KOPT-K1 (cell line): Measurements from ENCODE around the gene SGO2.

Source experiments
- H3K27ac ChIP-seq: fragments of 200-600 bp; sonication (generic); 2 replicates; pipeline ENCODE4 v1.5.1; 2016; ENCODE audit warnings: antibody characterized with exemption, mild to moderate bottlenecking, low read depth, low read length; ENCODE audit not compliant: poor library complexity, severe bottlenecking
- H3K36me3 ChIP-seq: fragments of 200-600 bp; sonication (generic); 2 replicates; pipeline ENCODE4 v1.5.1; 2017; ENCODE audit warnings: antibody characterized with exemption, mild to moderate bottlenecking, low read length, moderate library complexity; ENCODE audit not compliant: insufficient read depth
- H3K9me3 ChIP-seq: fragments of 200-600 bp; sonication (generic); 2 replicates; pipeline ENCODE4 v1.5.1; 2017; ENCODE audit warnings: antibody characterized with exemption, low read length, mild to moderate bottlenecking; ENCODE audit not compliant: insufficient read depth, poor library complexity, severe bottlenecking

SGO2 gene, protein sequence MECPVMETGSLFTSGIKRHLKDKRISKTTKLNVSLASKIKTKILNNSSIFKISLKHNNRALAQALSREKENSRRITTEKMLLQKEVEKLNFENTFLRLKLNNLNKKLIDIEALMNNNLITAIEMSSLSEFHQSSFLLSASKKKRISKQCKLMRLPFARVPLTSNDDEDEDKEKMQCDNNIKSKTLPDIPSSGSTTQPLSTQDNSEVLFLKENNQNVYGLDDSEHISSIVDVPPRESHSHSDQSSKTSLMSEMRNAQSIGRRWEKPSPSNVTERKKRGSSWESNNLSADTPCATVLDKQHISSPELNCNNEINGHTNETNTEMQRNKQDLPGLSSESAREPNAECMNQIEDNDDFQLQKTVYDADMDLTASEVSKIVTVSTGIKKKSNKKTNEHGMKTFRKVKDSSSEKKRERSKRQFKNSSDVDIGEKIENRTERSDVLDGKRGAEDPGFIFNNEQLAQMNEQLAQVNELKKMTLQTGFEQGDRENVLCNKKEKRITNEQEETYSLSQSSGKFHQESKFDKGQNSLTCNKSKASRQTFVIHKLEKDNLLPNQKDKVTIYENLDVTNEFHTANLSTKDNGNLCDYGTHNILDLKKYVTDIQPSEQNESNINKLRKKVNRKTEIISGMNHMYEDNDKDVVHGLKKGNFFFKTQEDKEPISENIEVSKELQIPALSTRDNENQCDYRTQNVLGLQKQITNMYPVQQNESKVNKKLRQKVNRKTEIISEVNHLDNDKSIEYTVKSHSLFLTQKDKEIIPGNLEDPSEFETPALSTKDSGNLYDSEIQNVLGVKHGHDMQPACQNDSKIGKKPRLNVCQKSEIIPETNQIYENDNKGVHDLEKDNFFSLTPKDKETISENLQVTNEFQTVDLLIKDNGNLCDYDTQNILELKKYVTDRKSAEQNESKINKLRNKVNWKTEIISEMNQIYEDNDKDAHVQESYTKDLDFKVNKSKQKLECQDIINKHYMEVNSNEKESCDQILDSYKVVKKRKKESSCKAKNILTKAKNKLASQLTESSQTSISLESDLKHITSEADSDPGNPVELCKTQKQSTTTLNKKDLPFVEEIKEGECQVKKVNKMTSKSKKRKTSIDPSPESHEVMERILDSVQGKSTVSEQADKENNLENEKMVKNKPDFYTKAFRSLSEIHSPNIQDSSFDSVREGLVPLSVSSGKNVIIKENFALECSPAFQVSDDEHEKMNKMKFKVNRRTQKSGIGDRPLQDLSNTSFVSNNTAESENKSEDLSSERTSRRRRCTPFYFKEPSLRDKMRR

DNA sequence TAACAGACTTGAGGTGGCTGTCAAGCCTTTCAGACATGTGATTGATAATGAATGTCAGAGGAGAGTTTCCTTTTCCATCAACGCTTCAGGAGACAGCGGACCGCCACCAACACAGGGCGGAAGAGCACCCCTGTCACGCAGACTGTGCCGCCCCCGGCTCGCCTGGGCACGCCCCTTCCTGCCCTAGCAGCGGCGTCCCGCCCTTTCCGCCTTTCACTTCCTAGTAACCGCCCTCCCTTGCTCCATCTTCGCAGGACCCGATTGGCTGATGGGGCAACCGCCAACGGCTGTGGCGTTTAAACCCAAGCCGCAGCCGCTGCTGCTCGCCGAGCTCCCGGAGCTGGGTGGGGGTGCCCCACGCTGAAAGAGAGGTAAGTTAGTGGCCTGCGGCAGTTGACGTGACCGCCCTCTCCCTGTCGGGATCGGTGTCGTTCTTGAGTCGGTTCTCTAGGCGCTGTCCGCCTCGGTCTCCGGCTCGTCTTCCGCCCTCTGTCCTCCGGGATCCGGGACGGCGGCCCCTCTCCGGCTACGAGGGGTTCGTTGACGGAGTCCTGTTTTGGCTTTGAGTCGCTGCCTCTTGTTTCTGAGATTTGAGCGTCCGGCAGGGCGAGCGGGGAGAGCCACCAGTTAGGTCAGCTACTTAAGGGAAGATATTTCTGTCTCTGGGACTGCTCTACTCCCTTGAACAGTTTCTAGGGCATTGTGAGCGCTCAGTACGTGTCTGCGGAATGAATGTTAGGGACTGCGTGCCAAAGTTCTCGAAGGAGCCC is at the start of gene SGO2:
Gene SGO2 (plus strand): TSS at position 326 of the 770 bp plus-strand sequence. CDS start 6,769 bp downstream, outside the sequence.
- H3K27ac ChIP-seq, result peak within 1 kb of the TSS; percentile 96
- peaks cover 13% of the 10 kb centered on the region; the same call in 1 of the 2 replicates for H3K36me3 ChIP-seq
- no peaks in the 10 kb centered on the region for H3K9me3 ChIP-seq

DNA sequence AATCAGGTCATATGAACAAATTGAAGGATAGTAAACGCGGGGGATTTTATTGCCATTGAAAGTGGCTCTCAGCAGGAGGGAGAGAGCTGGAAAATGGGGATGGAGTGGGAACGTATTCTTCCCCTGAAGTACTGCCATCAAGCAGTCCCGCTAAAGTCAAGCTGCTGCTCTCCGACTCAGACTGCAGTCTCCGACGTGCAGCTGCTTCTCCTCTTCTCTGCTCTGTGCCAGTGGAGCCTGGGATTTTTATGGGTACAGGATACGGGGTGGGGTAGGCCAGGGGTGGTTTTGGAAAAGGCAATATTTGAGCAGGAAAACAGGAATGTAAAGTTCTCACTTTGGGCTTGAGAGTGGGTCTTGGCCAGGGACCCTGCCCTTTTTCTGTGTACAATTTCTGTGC is 49.2 kb upstream of the SGO2 start:
- no peaks in the 10 kb centered on the region for H3K36me3 ChIP-seq
- no peaks in the 10 kb centered on the region for H3K9me3 ChIP-seq
- no peak overlapping the region for H3K27ac ChIP-seq

DNA sequence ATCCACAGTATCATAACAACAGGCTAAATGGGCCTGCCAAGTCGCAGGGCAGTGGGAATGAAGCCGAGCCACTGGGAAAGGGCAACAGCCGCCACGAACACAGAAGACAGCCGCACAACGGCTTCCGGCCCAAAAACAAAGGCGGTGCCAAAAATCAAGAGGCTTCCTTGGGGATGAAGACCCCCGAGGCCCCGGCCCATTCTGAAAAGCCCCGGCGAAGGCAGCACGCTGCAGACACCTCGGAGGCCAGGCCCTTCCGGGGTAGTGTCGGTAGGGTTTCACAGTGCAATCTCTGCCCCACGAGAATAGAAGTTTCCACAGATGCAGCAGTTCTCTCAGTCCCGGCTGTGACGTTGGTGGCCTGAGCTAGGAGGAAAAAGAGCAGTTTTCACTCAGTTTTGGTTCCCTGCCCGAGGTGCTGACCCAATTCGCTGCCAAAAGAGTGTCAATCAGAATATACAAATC is 48.3 kb upstream of the SGO2 start:
- no peak overlapping the region for H3K27ac ChIP-seq
- no peaks in the 10 kb centered on the region for H3K9me3 ChIP-seq
- H3K36me3 ChIP-seq, result no peaks in the 10 kb centered on the region

DNA sequence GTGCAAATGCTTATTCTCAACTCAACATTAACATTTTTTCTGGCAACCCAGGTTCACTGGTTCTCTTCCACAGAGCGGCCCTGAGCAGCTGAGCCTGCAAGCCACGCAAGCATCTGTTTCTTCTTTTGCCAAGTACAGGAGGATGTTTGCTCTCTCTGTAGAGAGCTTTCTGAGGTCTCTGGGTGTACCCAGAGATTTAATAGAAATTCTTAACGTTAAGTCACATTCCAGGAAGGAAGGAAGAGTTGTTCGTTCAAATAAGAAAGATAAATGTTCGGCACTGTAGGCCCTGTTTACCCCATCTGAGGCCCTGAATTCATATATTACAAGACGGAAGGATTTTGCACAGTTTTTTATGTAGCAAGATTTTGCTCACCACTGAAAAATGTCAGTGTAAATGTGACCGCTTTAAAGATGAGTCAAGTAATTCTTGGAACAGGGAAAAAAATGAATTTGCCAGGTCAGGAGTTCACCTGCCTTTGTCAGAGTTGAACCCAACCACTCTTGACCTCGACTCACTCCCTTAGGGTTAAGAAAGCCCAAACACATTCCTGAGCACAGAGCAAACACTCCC is 46.2 kb upstream of the SGO2 start:
- Histone ChIP-seq H3K36me3 (no peaks in the 10 kb centered on the region), H3K9me3 (no peaks in the 10 kb centered on the region), H3K27ac (no peak overlapping the region)

DNA sequence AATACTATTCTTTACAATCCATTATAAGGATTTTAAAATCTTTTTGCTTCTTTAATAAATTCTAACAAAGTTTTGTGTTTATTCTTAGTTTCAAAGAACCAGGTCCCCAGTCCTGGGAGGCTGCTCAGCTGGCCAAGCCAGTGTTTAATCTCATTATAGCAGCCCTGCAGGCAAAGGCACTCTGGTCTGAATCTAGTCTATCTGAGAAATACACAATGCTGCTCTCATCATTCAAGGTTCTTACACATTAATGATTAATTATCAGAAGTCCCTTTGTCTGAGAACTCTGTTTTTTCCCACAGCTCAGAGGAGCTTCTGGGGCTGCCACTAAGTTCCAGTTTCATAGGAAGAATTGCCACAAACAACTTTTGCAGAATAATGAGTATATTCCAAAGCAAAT is 43.8 kb upstream of the SGO2 start:
- H3K27ac ChIP-seq, result no peak overlapping the region
- H3K36me3 ChIP-seq, result no peaks in the 10 kb centered on the region
- no peaks in the 10 kb centered on the region for H3K9me3 ChIP-seq

DNA sequence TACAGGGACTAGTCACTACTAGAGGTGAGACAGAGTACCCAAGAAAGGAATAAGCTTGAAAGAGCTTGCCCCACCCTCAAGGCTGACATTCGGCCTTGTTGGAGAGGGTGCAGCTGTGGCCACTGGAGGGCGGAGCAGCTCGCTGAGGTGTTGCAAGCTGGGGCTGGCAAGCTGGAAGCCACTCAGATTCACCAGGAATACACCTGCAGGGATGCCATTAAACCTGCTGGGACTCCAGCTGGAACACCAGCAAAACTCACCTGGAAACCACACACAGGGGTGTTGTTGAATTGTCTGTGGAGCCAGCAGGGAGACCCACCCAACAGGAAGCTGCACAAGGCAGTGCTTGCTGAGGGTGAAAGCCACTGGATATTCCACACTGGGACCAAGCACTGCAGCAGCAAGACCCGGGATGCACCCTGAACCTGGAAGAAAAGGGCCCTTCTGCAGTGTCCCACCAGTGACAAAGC is 42.2 kb upstream of the SGO2 start:
- H3K27ac ChIP-seq, result no peak overlapping the region
- H3K36me3 ChIP-seq, result no peaks in the 10 kb centered on the region

DNA sequence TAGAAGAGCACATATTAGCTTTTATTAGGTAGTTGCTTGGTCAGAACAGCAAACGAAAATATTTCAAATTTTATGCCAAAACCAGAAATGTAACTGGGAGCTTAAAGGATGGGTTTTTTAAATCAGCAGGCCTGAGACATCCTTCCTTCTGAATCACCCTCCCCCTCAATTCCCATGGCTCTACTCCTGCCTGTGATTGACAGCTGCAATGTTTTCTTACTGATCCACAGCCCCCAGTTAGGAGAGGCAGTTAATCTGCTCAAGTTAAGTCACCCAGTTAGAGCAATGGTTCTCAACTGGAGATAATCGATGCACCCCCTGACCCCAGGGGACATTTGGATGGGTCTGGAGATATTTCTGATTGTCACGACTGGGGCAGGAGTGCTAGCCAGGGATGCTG is 41.1 kb upstream of the SGO2 start:
- H3K9me3 ChIP-seq, result no peaks in the 10 kb centered on the region
- H3K36me3 ChIP-seq, result peaks cover 7% of the 10 kb centered on the region
- no peak overlapping the region for H3K27ac ChIP-seq

More for the DNA sequence above, 42.2 kb upstream of the SGO2 start:
- no peaks in the 10 kb centered on the region for H3K9me3 ChIP-seq

DNA sequence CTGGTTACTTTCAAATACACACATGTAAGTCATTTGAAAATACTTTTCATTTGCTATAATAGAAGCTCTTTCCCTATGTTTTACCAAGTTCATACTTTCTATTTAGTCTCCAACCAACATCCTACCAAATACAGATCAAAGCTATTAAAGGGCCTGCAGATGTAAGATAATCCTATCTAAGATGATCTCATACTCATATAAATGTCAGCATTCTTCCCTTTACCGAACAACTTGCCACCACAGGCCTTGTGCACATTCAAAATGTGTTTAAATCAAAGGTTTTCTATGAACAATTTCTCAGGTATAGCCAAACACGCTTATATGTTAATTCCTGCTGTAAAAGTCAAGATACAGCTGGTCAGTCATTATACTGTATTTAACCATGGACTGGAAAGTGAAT is 39.5 kb upstream of the SGO2 start:
- Histone ChIP-seq H3K36me3 (peaks cover 23% of the 10 kb centered on the region), H3K27ac (no peak overlapping the region), H3K9me3 (no peaks in the 10 kb centered on the region)

DNA sequence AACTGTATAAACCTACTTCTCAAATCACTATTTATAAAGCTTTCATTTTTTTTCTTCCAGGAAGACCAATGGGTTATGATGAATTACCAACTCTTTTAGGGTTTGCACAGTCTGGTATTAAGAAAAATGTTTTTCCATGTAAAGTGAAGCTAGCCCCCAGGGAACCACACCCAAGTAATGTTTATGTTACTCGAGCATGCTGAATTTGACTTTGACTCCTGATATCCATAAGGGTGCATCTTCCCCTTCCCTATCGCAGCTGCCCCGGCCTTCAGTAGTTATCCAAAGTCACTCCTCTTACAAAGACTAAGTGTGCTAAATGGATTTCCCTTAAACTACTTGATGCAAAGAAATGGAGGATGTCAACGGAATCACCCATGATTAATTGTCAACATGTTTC is 37.8 kb upstream of the SGO2 start:
- H3K9me3 ChIP-seq, result no peaks in the 10 kb centered on the region
- H3K36me3 ChIP-seq, result peaks cover 39% of the 10 kb centered on the region
- no peak overlapping the region for H3K27ac ChIP-seq

DNA sequence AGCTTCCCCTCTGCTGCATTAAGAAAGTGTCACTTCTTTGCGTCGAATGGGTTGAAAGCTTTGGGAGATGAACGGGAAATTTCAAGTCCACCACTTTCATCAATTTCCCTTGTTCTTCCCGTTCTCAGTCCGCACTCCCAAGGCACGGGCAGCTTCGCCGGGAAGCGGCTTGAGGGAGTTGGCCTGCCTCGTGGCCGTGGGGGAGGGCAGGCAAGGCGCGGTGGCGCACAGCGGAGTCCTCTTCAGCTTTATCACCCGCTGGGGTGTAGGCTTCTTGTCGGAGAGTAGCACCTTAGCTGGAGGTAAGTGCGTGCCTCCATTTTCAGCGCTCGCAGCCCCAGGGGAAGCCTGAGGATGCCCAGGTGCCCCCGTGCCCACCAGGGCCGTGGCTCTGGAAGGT is 36.0 kb upstream of the SGO2 start:
- peaks cover 56% of the 10 kb centered on the region for H3K36me3 ChIP-seq
- H3K9me3 ChIP-seq, result no peaks in the 10 kb centered on the region
- H3K27ac ChIP-seq, result no peak overlapping the region

DNA sequence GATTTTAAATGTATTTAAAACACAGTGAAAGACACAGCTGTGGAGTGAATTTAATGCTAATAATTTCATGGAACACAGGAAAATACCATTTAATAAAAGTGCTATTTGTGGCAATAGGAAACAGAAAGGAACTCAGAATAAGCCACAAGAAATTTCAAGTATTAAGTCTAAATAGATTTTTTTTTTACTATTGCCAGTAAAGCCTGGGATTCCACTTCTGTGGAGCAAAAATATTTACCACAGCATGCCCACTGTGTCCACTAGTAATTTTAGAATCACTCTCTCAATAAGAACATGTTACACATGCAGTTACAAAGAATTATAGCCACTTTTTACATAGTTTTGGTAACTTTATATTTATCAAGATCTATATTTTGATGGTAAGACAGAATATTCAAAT is 33.4 kb upstream of the SGO2 start:
- H3K27ac ChIP-seq, result no peak overlapping the region
- no peaks in the 10 kb centered on the region for H3K9me3 ChIP-seq
- peaks cover 76% of the 10 kb centered on the region for H3K36me3 ChIP-seq

DNA sequence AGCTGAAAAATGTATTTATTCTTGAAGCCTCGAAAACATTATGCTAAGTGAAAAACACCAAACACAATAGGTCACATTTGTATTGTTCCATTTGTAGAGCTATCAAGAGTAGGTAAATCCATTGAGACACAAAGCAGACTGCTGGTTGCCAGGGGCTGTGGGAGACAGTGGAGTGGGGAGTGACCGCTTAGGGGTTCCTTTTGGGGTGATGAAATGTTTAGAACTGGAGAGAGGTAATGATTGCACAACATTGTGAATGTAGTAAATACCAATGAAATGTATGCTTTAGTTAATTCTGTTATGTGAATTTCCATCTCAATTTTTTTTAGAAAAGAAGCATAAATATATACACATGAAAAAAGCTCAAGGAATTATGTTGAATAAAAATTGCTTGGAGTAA is 32.0 kb upstream of the SGO2 start:
- Histone ChIP-seq H3K27ac (no peak overlapping the region), H3K9me3 (no peaks in the 10 kb centered on the region), H3K36me3 (peaks cover 88% of the 10 kb centered on the region)

DNA sequence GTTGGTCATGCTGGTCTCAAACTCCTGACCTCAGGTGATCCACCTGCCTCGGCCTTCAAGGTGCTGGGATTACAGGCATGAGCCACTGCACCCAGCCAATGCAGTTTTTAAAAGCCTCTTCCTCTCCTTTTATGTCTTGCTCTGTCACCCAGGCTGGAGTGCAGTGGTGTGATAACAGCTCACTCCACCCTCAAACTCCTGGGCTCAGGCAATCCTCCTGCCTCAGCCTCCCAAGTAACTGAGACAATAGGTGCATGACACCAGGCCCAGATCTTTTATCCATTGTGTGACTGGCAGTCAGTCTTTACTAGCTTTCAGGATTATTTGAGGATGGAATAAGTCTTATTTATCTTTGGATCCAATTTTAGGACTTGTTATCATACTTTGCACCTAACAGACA is 29.3 kb upstream of the SGO2 start:
- H3K36me3 ChIP-seq, result peaks cover 63% of the 10 kb centered on the region
- H3K27ac ChIP-seq, result no peak overlapping the region
- no peaks in the 10 kb centered on the region for H3K9me3 ChIP-seq
